ENCODE measurements around the gene PFN1. TPM values are rescaled to one million over a fixed set of nuclear protein-coding genes. Genes with fewer than 3 reads are reported as not detected.

The PFN1 gene
- total and polyA plus RNA-seq, 7 experiments from 2014 or later, result 430 to 2,132 (median 726) TPM

- DNase-seq, result peak; percentile 87 to 98 (median 93)
These were observed 48.7 kb downstream of the PFN1 start, which contains the start of gene C17orf107 for GRCh38 chr17:4899341-4900230. Gene C17orf107, plus strand, starts transcription at chr17:4899536. Its CDS starts 227 bp downstream, at chr17:4899763.

GRCh38 chr17:4898927-4899326, 49.4 kb downstream of the PFN1 start:
- peak overlapping the region; percentile 67 for H3K27ac ChIP-seq (ENCODE audit: low read depth, low read length)
- no peaks in the 10 kb centered on the region for H3K9me3 ChIP-seq (ENCODE audit: control insufficient read depth in 2 of 3, low read length in 3 of 3)
- intact Hi-C loops (cut with micrococcal nuclease), result loop anchor here in 1 of 2 donors (1.0 to 5.0 kb wide), 4 partner anchors 10 to 342 kb away; partner anchors contain the start of genes ARRB2, MED11 and MYBBP1A
- peaks cover 0 to 12% (median 0%) of the 10 kb centered on the region in 5 donors for H3K36me3 Mint-ChIP-seq
- no peaks in the 10 kb centered on the region for H3K27me3 ChIP-seq (ENCODE audit: control insufficient read depth in 2 of 2, insufficient read depth in 2 of 2, low read length in 2 of 2)
- peaks cover 29 to 38% of the 10 kb centered on the region in 2 donors for H3K4me1 ChIP-seq (ENCODE audit: control insufficient read depth in 2 of 2, insufficient read depth in 2 of 2, low read length in 2 of 2)
- peaks cover 14 to 45% (median 37%) of the 10 kb centered on the region in 7 donors for H3K4me1 Mint-ChIP-seq
- H3K9me3 Mint-ChIP-seq, result peaks cover 0 to 3% (median 0%) of the 10 kb centered on the region in 11 donors
- H3K4me3 Mint-ChIP-seq, result peak overlapping the region in 9 of 10 donors; percentile 69 to 95 (median 90)
- H3K4me3 ChIP-seq (ENCODE audit: low read length), result peak overlapping the region; percentile 76
- H3K36me3 ChIP-seq (ENCODE audit: control insufficient read depth in 2 of 3, insufficient read depth in 3 of 3, low read length in 3 of 3), result peaks cover 0 to 32% (median 4%) of the 10 kb centered on the region in 3 experiments
- H3K27me3 Mint-ChIP-seq, result peaks cover 0 to 13% (median 0%) of the 10 kb centered on the region in 5 donors
- H3K27ac Mint-ChIP-seq, result peak overlapping the region in 7 of 9 donors; percentile 59 to 99 (median 76)
- POLR2A ChIA-PET, result interaction anchor here (0.6 to 5.9 kb wide), 8 partner anchors 10 to 755 kb away, joined by 3 to 25 read pairs (median 10); partner anchors contain the start of genes CAMTA2, PFN1, RNF167 and SLC25A11
- ATAC-seq (peak; percentile 0), DNase-seq (no peak)
- CTCF ChIA-PET, result interaction anchor here (0.6 to 1.4 kb wide), 7 partner anchors 9 to 333 kb away, joined by 3 to 4 read pairs (median 3); partner anchors contain the start of gene PSMB6

More at GRCh38 chr17:4899341-4900230, 48.7 kb downstream of the PFN1 start, which contains the start of gene C17orf107:
- peaks cover 0 to 12% (median 0%) of the 10 kb centered on the region in 5 donors for H3K36me3 Mint-ChIP-seq
- H3K27ac Mint-ChIP-seq, result peak within 1 kb of the TSS; percentile 74 to 99 (median 95)
- ATAC-seq, result peak; percentile 90
- peaks cover 14 to 45% (median 37%) of the 10 kb centered on the region in 7 donors for H3K4me1 Mint-ChIP-seq
- Histone ChIP-seq H3K4me1 (ENCODE audit: control insufficient read depth in 2 of 2, insufficient read depth in 2 of 2, low read length in 2 of 2) (peaks cover 29 to 38% of the 10 kb centered on the region in 2 donors), H3K9me3 (ENCODE audit: control insufficient read depth in 2 of 3, low read length in 3 of 3) (no peaks in the 10 kb centered on the region), H3K27me3 (ENCODE audit: control insufficient read depth in 2 of 2, insufficient read depth in 2 of 2, low read length in 2 of 2) (no peaks in the 10 kb centered on the region), H3K36me3 (ENCODE audit: control insufficient read depth in 2 of 3, insufficient read depth in 3 of 3, low read length in 3 of 3) (peaks cover 0 to 25% (median 4%) of the 10 kb centered on the region in 3 experiments), H3K4me3 (ENCODE audit: low read length) (peak within 1 kb of the TSS; percentile 76), H3K27ac (ENCODE audit: low read depth, low read length) (peak within 1 kb of the TSS; percentile 78)
- CTCF ChIA-PET, result interaction anchor here (0.6 to 1.4 kb wide), 10 partner anchors 9 to 659 kb away, joined by 3 to 7 read pairs (median 3); partner anchors contain the start of gene PSMB6
- peaks cover 0 to 13% (median 0%) of the 10 kb centered on the region in 5 donors for H3K27me3 Mint-ChIP-seq
- intact Hi-C loops (cut with micrococcal nuclease), result loop anchor here (1.0 to 5.0 kb wide), 6 partner anchors 10 to 342 kb away; partner anchors contain the start of genes ARRB2 (in 1 of the 2), GLTPD2 (in 1 of the 2), MED11 (in 1 of the 2) and MYBBP1A (in 1 of the 2)
- H3K4me3 Mint-ChIP-seq, result peak within 1 kb of the TSS; percentile 85 to 95 (median 92)
- H3K9me3 Mint-ChIP-seq, result peaks cover 0 to 3% (median 0%) of the 10 kb centered on the region in 11 donors
- POLR2A ChIA-PET, result interaction anchor here (0.6 to 5.9 kb wide), 10 partner anchors 9 to 756 kb away, joined by 3 to 25 read pairs (median 6); partner anchors contain the start of genes CAMTA2, PFN1, RNF167 and SLC25A11

- Histone ChIP-seq H3K9me3 (ENCODE audit: control insufficient read depth in 2 of 3, low read length in 3 of 3) (no peaks in the 10 kb centered on the region), H3K27me3 (ENCODE audit: control insufficient read depth in 2 of 2, insufficient read depth in 2 of 2, low read length in 2 of 2) (no peaks in the 10 kb centered on the region), H3K27ac (ENCODE audit: low read depth, low read length) (peak overlapping the region; percentile 67), H3K4me3 (ENCODE audit: low read length) (no peak overlapping the region), H3K36me3 (ENCODE audit: control insufficient read depth in 2 of 3, insufficient read depth in 3 of 3, low read length in 3 of 3) (peaks cover 0 to 38% (median 7%) of the 10 kb centered on the region in 3 experiments), H3K4me1 (ENCODE audit: control insufficient read depth in 2 of 2, insufficient read depth in 2 of 2, low read length in 2 of 2) (peaks cover 27 to 33% of the 10 kb centered on the region in 2 donors)
- Mint-ChIP-seq H3K4me3 (peak overlapping the region; percentile 67 to 92 (median 78)), H3K9me3 (peaks cover 0 to 3% (median 0%) of the 10 kb centered on the region in 11 donors), H3K4me1 (peaks cover 10 to 39% (median 32%) of the 10 kb centered on the region in 7 donors), H3K27me3 (peaks cover 0 to 13% (median 0%) of the 10 kb centered on the region in 5 donors), H3K36me3 (peaks cover 0 to 12% (median 0%) of the 10 kb centered on the region in 5 donors), H3K27ac (peak overlapping the region in 8 of 9 donors; percentile 31 to 80 (median 72))
- intact Hi-C loops (cut with micrococcal nuclease), result loop anchor here in 1 of 2 donors (5.0 kb wide), 1 partner anchor 341 kb away; the partner anchor contains the start of gene MYBBP1A
- POLR2A ChIA-PET, result interaction anchor here (2.7 to 5.9 kb wide), 2 partner anchors 42 to 69 kb away, joined by 13 to 25 read pairs; partner anchors contain the start of genes RNF167, SLC25A11 and SPAG7
- ATAC-seq, result no peak
- DNase-seq, result no peak
- CTCF ChIA-PET, result interaction anchor here (1.3 kb wide), 1 partner anchor 11 kb away, joined by 3 read pairs; no protein-coding TSS in a partner anchor
These were observed 50.0 kb downstream of the PFN1 start for GRCh38 chr17:4898351-4898750.

GRCh38 chr17:4897785-4898184, 50.5 kb downstream of the PFN1 start:
- POLR2A ChIA-PET, result no interaction called here
- no peak overlapping the region for H3K4me3 ChIP-seq (ENCODE audit: low read length)
- H3K27me3 ChIP-seq (ENCODE audit: control insufficient read depth in 2 of 2, insufficient read depth in 2 of 2, low read length in 2 of 2), result no peaks in the 10 kb centered on the region
- peak overlapping the region in 4 of 10 donors; percentile 70 to 92 (median 82) for H3K4me3 Mint-ChIP-seq
- peak overlapping the region in 2 of 9 donors; percentile 69 to 78 for H3K27ac Mint-ChIP-seq
- no peaks in the 10 kb centered on the region for H3K9me3 ChIP-seq (ENCODE audit: control insufficient read depth in 2 of 3, low read length in 3 of 3)
- DNase-seq (no peak), ATAC-seq (no peak)
- intact Hi-C loops (cut with micrococcal nuclease), result loop anchor here in 1 of 2 donors (5.0 kb wide), 1 partner anchor 340 kb away; the partner anchor contains the start of gene MYBBP1A
- no peak overlapping the region for H3K27ac ChIP-seq (ENCODE audit: low read depth, low read length)
- CTCF ChIA-PET, result no interaction called here
- peaks cover 0 to 12% (median 0%) of the 10 kb centered on the region in 5 donors for H3K36me3 Mint-ChIP-seq
- peaks cover 0 to 43% (median 11%) of the 10 kb centered on the region in 3 experiments for H3K36me3 ChIP-seq (ENCODE audit: control insufficient read depth in 2 of 3, insufficient read depth in 3 of 3, low read length in 3 of 3)
- H3K4me1 ChIP-seq (ENCODE audit: control insufficient read depth in 2 of 2, insufficient read depth in 2 of 2, low read length in 2 of 2), result peaks cover 21 to 27% of the 10 kb centered on the region in 2 donors
- H3K4me1 Mint-ChIP-seq, result peaks cover 6 to 34% (median 27%) of the 10 kb centered on the region in 7 donors
- peaks cover 0 to 2% (median 0%) of the 10 kb centered on the region in 11 donors for H3K9me3 Mint-ChIP-seq
- peaks cover 0 to 13% (median 0%) of the 10 kb centered on the region in 5 donors for H3K27me3 Mint-ChIP-seq

GRCh38 chr17:4897198-4897687, 51.1 kb downstream of the PFN1 start:
- H3K4me3 Mint-ChIP-seq, result no peak overlapping the region
- Histone ChIP-seq H3K27ac (ENCODE audit: low read depth, low read length) (no peak overlapping the region), H3K9me3 (ENCODE audit: control insufficient read depth in 2 of 3, low read length in 3 of 3) (no peaks in the 10 kb centered on the region), H3K36me3 (ENCODE audit: control insufficient read depth in 2 of 3, insufficient read depth in 3 of 3, low read length in 3 of 3) (peaks cover 0 to 49% (median 15%) of the 10 kb centered on the region in 3 experiments), H3K27me3 (ENCODE audit: control insufficient read depth in 2 of 2, insufficient read depth in 2 of 2, low read length in 2 of 2) (no peaks in the 10 kb centered on the region), H3K4me1 (ENCODE audit: control insufficient read depth in 2 of 2, insufficient read depth in 2 of 2, low read length in 2 of 2) (peaks cover 16 to 23% of the 10 kb centered on the region in 2 donors), H3K4me3 (ENCODE audit: low read length) (no peak overlapping the region)
- peaks cover 0 to 2% (median 0%) of the 10 kb centered on the region in 11 donors for H3K9me3 Mint-ChIP-seq
- ATAC-seq (no peak), DNase-seq (no peak)
- H3K27me3 Mint-ChIP-seq, result peaks cover 0 to 13% (median 0%) of the 10 kb centered on the region in 5 donors
- peaks cover 0 to 15% (median 0%) of the 10 kb centered on the region in 5 donors for H3K36me3 Mint-ChIP-seq
- peaks cover under 1 to 28% (median 21%) of the 10 kb centered on the region in 7 donors for H3K4me1 Mint-ChIP-seq
- intact Hi-C loops (cut with micrococcal nuclease), result loop anchor here in 1 of 2 donors (5.0 kb wide), 1 partner anchor 340 kb away; the partner anchor contains the start of gene MYBBP1A
- H3K27ac Mint-ChIP-seq, result peak overlapping the region in 2 of 9 donors; percentile 32 to 70
- POLR2A ChIA-PET, result no interaction called here
- CTCF ChIA-PET, result no interaction called here

Data from naive thymus-derived CD4-positive, alpha-beta T cell (primary cell).